ENCODE data around the gene HHAT. TPM values are rescaled to one million over a fixed set of nuclear protein-coding genes. Genes with fewer than 3 reads are reported as not detected.

Gene HHAT
- total RNA-seq, 2 experiments from 2014 or later, result 3.6 to 3.9 TPM

GRCh38 chr1:210540288-210540687 is 211.6 kb downstream of the HHAT start:
- H3K9me3 Mint-ChIP-seq, result no peaks in the 10 kb centered on the region
- H3K27ac Mint-ChIP-seq, result no peak overlapping the region
- no peaks in the 10 kb centered on the region for H3K27me3 Mint-ChIP-seq (ENCODE audit: low read depth)
- intact Hi-C loops (cut with micrococcal nuclease), result no loop called here
- CTCF ChIA-PET, result interaction anchor here (1.2 kb wide), 1 partner anchor 92 kb away, joined by 4 read pairs; no protein-coding TSS in a partner anchor
- no peak overlapping the region for H3K4me3 Mint-ChIP-seq
- H3K36me3 Mint-ChIP-seq (ENCODE audit: low read depth), result no peaks in the 10 kb centered on the region
- DNase-seq, result no peak
- no peaks in the 10 kb centered on the region for H3K4me1 Mint-ChIP-seq (ENCODE audit: low read depth)

DNA sequence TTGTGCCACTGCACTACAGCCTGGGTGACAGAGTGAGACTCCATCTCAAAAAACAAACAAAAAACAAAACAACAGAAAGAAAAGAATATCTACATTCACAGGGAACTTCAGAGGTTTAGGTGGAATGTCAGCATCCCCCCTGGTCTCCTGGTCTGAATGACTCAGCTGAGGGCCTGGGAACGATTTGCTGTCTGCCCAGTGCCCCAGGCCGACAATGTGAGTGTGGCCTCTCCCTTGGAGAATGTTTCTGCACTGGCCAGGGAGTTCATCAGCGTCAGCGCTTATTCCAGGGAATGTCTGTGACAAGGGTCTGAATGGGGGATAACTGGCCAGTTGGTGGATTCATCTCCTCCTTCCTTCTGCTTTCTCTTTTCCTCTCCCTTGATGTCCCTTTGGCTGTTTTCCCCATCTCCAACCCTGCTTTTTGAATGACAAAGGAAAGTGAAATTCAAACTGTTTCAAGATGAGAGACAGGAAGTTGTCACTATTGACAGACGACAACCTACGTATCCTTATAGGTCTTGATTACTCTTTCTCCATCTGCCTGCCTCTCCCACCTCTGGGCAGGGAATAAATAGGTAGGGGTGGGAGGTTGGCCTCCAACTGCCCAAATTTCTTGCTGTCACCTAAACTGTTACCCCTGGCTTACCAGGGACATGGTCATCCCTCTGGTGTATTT is 213.1 kb downstream of the HHAT start:
- H3K36me3 Mint-ChIP-seq (ENCODE audit: low read depth), result no peaks in the 10 kb centered on the region
- no peaks in the 10 kb centered on the region for H3K27me3 Mint-ChIP-seq (ENCODE audit: low read depth)
- no peak overlapping the region for H3K4me3 Mint-ChIP-seq
- CTCF ChIA-PET, result no interaction called here
- DNase-seq, result no peak
- intact Hi-C loops (cut with micrococcal nuclease), result no loop called here
- H3K27ac Mint-ChIP-seq, result no peak overlapping the region
- H3K9me3 Mint-ChIP-seq, result no peaks in the 10 kb centered on the region
- H3K4me1 Mint-ChIP-seq (ENCODE audit: low read depth), result no peaks in the 10 kb centered on the region

DNA sequence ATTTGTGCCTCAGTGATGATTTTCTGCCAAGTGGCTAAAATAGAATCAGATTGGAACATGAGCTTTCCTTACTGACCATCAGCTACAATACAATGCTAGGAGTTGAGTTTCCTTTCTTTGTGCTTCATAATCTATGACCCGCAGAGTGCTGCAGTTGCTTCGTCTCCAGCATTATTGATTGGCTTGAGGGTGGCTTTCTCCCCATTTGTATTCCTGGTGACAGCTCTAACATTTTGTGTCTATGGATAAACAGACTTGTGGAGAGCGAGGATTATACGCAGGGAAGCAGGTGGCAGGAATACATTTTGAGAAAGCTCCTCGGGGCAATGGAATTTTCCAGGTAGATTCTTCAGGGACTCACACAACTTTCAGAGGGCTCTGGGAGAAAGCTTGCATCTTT is 223.2 kb downstream of the HHAT start:
- Mint-ChIP-seq H3K27me3 (ENCODE audit: low read depth) (no peaks in the 10 kb centered on the region), H3K27ac (no peak overlapping the region), H3K4me3 (no peak overlapping the region), H3K4me1 (ENCODE audit: low read depth) (no peaks in the 10 kb centered on the region), H3K36me3 (ENCODE audit: low read depth) (no peaks in the 10 kb centered on the region), H3K9me3 (no peaks in the 10 kb centered on the region)
- no peak for DNase-seq
- intact Hi-C loops (cut with micrococcal nuclease), result no loop called here
- CTCF ChIA-PET, result no interaction called here

DNA sequence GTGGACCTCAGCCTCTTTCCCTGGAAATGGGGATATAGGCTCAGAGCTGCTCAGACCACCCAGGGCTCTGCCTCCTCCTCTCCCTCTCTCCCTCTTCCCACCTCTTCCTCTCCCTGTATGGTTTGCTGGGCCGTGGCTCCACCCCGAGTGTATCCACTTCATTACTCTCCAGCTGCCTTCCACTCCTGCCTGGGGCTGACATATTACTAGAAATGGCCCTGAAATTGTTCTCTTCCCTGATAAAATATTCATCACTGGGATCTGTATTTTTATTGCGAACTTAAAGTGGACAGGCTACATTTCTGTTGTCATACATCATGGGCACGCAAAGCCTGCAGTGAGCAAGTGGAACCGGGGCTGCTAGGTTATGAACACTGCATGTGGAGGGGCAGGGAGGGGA is 225.0 kb downstream of the HHAT start:
- DNase-seq, result no peak
- no peak overlapping the region for H3K27ac Mint-ChIP-seq
- CTCF ChIA-PET, result no interaction called here
- no peaks in the 10 kb centered on the region for H3K4me1 Mint-ChIP-seq (ENCODE audit: low read depth)
- no peak overlapping the region for H3K4me3 Mint-ChIP-seq
- intact Hi-C loops (cut with micrococcal nuclease), result no loop called here
- H3K9me3 Mint-ChIP-seq, result no peaks in the 10 kb centered on the region
- H3K36me3 Mint-ChIP-seq (ENCODE audit: low read depth), result no peaks in the 10 kb centered on the region
- H3K27me3 Mint-ChIP-seq (ENCODE audit: low read depth), result no peaks in the 10 kb centered on the region

DNA sequence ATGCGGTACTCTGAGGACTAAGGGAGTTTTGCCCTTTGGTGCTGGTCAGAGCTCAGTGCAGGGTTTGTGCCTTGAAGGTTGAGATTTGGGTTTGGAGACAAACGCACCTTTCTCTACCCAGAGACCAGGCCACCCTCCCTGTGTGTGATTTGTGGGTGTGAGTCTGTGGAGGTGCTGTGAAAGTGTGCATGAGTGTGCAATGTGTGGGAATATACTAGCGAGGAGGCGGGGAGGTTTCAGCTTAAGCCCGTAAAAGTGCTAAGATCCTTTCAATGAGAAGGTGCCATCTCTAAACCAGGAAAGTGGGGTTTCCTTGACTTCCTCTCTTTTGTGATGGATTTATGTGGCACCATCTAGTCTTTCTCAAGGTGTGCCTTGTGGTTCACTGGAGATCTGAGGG is 225.7 kb downstream of the HHAT start:
- no peaks in the 10 kb centered on the region for H3K4me1 Mint-ChIP-seq (ENCODE audit: low read depth)
- H3K4me3 Mint-ChIP-seq, result no peak overlapping the region
- H3K9me3 Mint-ChIP-seq, result no peaks in the 10 kb centered on the region
- no peak for DNase-seq
- no peaks in the 10 kb centered on the region for H3K36me3 Mint-ChIP-seq (ENCODE audit: low read depth)
- no peak overlapping the region for H3K27ac Mint-ChIP-seq
- CTCF ChIA-PET, result no interaction called here
- no peaks in the 10 kb centered on the region for H3K27me3 Mint-ChIP-seq (ENCODE audit: low read depth)
- intact Hi-C loops (cut with micrococcal nuclease), result no loop called here

DNA sequence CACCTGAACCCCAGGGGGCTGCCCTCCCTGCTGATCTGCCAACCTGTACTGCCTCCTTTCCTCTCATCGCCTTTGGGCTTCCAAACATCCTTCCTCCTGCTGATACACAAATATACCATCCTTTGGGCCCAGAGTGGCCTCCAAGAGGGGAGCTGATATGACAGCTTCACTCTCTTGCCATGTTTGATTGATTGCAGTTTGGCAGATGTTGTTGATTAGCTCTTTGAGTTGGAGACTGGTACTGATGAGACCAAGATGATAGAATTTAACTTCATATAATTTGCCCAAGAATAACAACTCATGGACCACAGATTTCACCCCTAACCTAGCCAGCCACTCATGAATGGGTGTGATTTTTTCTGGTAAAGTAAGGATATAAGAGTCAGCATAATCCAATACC is 227.8 kb downstream of the HHAT start:
- no peak for DNase-seq
- Mint-ChIP-seq H3K4me3 (no peak overlapping the region), H3K27ac (no peak overlapping the region), H3K27me3 (ENCODE audit: low read depth) (no peaks in the 10 kb centered on the region), H3K36me3 (ENCODE audit: low read depth) (no peaks in the 10 kb centered on the region), H3K4me1 (ENCODE audit: low read depth) (no peaks in the 10 kb centered on the region), H3K9me3 (no peaks in the 10 kb centered on the region)
- intact Hi-C loops (cut with micrococcal nuclease), result no loop called here
- CTCF ChIA-PET, result no interaction called here

DNA sequence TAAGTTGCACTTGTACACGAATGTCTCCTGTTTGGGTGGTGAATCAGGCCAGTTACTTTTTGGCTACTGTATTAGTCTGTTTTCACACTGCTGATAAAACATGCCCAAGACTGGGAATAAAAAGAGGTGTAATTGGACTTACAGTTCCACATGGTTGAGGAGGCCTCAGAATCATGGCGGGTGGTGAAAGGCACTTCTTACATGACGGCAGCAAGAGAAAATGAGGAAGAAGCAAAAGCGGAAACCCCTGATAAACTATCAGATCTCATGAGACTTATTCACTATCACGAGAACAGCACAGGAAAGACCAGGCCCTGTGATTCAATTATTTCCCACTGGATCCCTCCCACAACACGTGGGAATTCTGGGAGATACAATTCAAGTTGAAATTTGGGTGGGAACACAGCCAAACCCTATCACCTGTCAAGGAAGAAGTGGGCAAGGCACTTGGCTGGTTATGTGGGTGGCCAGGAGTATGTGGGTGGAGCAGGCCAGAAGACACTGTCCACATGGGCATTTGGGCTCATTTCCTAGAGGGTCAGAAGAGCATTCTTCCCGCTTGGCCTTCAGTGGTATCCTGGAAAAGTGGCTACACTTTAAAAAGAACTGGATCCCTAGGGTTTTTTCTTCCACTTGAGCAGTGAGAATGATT is 228.8 kb downstream of the HHAT start:
- CTCF ChIA-PET, result no interaction called here
- no peak for DNase-seq
- no peaks in the 10 kb centered on the region for H3K27me3 Mint-ChIP-seq (ENCODE audit: low read depth)

GRCh38 chr1:210558302-210558701 is 229.6 kb downstream of the HHAT start:
- H3K27ac Mint-ChIP-seq, result no peak overlapping the region
- CTCF ChIA-PET, result no interaction called here
- DNase-seq, result no peak
- H3K4me1 Mint-ChIP-seq (ENCODE audit: low read depth), result no peaks in the 10 kb centered on the region
- H3K9me3 Mint-ChIP-seq, result no peaks in the 10 kb centered on the region
- no peaks in the 10 kb centered on the region for H3K36me3 Mint-ChIP-seq (ENCODE audit: low read depth)
- intact Hi-C loops (cut with micrococcal nuclease), result no loop called here
- no peaks in the 10 kb centered on the region for H3K27me3 Mint-ChIP-seq (ENCODE audit: low read depth)
- H3K4me3 Mint-ChIP-seq, result no peak overlapping the region

More for the DNA sequence above, 228.8 kb downstream of the HHAT start:
- no peaks in the 10 kb centered on the region for H3K9me3 Mint-ChIP-seq
- H3K4me1 Mint-ChIP-seq (ENCODE audit: low read depth), result no peaks in the 10 kb centered on the region
- no peaks in the 10 kb centered on the region for H3K36me3 Mint-ChIP-seq (ENCODE audit: low read depth)
- intact Hi-C loops (cut with micrococcal nuclease), result no loop called here
- H3K4me3 Mint-ChIP-seq, result no peak overlapping the region
- H3K27ac Mint-ChIP-seq, result peak overlapping the region; percentile 14

DNA sequence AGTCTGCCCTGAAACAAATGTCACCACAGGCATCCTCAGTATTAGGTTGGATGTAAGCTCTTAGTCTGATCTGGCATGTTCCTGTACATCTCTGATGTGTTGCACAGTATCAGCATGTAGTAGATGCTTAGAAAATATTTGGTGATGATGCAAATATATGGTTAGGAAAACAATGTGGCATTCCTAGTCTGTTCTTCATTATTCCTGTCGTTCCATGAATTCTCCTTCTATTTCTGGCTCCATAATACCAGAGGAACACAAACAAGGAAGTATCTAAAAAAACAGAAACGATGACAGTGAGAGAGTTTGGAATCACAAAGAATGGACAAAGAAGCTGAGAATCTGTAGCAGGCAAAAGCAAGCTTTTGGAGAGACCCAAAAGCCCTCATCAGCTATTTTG is 236.6 kb downstream of the HHAT start:
- no peaks in the 10 kb centered on the region for H3K27me3 Mint-ChIP-seq (ENCODE audit: low read depth)
- H3K4me1 Mint-ChIP-seq (ENCODE audit: low read depth), result no peaks in the 10 kb centered on the region
- no peak overlapping the region for H3K27ac Mint-ChIP-seq
- CTCF ChIA-PET, result no interaction called here
- intact Hi-C loops (cut with micrococcal nuclease), result no loop called here
- no peak for DNase-seq
- no peak overlapping the region for H3K4me3 Mint-ChIP-seq
- H3K36me3 Mint-ChIP-seq (ENCODE audit: low read depth), result no peaks in the 10 kb centered on the region
- no peaks in the 10 kb centered on the region for H3K9me3 Mint-ChIP-seq

- no peaks in the 10 kb centered on the region for H3K4me1 Mint-ChIP-seq (ENCODE audit: low read depth)
- no peak for DNase-seq
- intact Hi-C loops (cut with micrococcal nuclease), result no loop called here
- CTCF ChIA-PET, result no interaction called here
- H3K27ac Mint-ChIP-seq, result no peak overlapping the region
- no peak overlapping the region for H3K4me3 Mint-ChIP-seq
- no peaks in the 10 kb centered on the region for H3K36me3 Mint-ChIP-seq (ENCODE audit: low read depth)
- no peaks in the 10 kb centered on the region for H3K27me3 Mint-ChIP-seq (ENCODE audit: low read depth)
- H3K9me3 Mint-ChIP-seq, result no peaks in the 10 kb centered on the region
These were observed 239.9 kb downstream of the HHAT start for GRCh38 chr1:210568631-210569030.

GRCh38 chr1:210570116-210570515 is 241.4 kb downstream of the HHAT start:
- Mint-ChIP-seq H3K27ac (no peak overlapping the region), H3K9me3 (no peaks in the 10 kb centered on the region), H3K27me3 (ENCODE audit: low read depth) (no peaks in the 10 kb centered on the region), H3K36me3 (ENCODE audit: low read depth) (no peaks in the 10 kb centered on the region), H3K4me3 (no peak overlapping the region), H3K4me1 (ENCODE audit: low read depth) (no peaks in the 10 kb centered on the region)
- DNase-seq, result no peak
- intact Hi-C loops (cut with micrococcal nuclease), result no loop called here
- CTCF ChIA-PET, result interaction anchor here (0.8 to 1.7 kb wide), 4 partner anchors 12 to 564 kb away, joined by 3 to 5 read pairs (median 4); partner anchors contain the start of gene KCNH1

DNA sequence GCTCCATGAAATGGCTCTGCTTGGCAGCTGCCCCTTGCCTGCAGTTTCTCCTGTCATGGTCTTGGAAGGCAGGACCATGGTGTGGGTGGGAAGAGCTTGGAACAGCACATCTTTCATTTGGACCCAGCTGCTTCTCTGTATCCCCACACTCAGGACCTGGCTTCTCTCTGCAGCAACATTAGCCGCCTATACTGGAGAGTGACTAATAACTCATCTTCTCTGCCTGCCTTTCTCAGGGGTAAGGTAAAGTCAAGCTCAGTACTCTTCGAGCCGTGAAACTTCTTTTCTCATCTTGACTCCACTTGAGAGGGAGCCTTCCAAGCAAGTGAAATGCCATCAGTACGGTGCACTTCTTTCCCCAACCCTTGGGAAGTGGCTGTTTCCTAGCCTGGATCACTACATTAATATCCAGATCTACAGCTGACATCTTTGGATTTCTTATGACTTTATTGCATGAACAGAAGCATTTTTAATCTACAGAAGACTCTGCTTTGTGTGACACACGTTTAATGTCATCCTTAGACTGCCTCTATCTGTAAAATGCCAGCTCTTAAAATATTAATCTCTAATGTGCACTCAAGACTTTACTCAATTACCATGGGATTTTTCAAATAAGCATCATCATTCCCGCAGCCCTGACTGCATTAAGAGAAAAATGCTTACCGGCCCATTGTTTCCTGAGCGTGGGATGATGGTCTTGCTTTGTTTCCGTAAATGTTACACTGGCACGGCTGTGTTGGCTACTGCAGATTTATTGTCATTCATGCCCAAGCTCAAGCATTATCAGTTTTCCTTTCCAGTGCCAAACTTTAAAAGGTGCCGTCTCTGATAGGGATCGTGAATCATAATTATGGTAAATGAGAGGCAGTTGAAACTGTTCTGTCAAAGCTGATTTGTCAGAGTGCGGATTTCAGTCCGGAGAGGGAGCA is 242.9 kb downstream of the HHAT start:
- no peaks in the 10 kb centered on the region for H3K9me3 Mint-ChIP-seq
- CTCF ChIA-PET, result interaction anchor here (0.7 to 1.7 kb wide), 4 partner anchors 12 to 416 kb away, joined by 3 to 5 read pairs (median 4); no protein-coding TSS in a partner anchor
- DNase-seq, result no peak
- intact Hi-C loops (cut with micrococcal nuclease), result no loop called here
- H3K36me3 Mint-ChIP-seq (ENCODE audit: low read depth), result no peaks in the 10 kb centered on the region
- H3K4me3 Mint-ChIP-seq, result no peak overlapping the region
- H3K27me3 Mint-ChIP-seq (ENCODE audit: low read depth), result no peaks in the 10 kb centered on the region
- H3K4me1 Mint-ChIP-seq (ENCODE audit: low read depth), result no peaks in the 10 kb centered on the region
- no peak overlapping the region for H3K27ac Mint-ChIP-seq
